ENCODE measurements around the gene LDB2.

The LDB2 gene

GRCh38 chr4:16884673-16885460 is 13.6 kb downstream of the LDB2 start:
- TF ChIP-seq ZFX (IDR thresholded peaks at IDR 0.05; ENCODE audit: borderline replicate concordance) (no peak), CTCF (IDR thresholded peaks at IDR 0.05) (peak; percentile 23; the same call in 1 of the 2 replicates)
- H3K27ac ChIP-seq = no peak overlapping the region

GRCh38 chr4:16883806-16884205 is 14.6 kb downstream of the LDB2 start:
- H3K27ac ChIP-seq = no peak overlapping the region
- TF ChIP-seq CTCF (IDR thresholded peaks at IDR 0.05) = no peak
- TF ChIP-seq ZFX (IDR thresholded peaks at IDR 0.05; ENCODE audit: borderline replicate concordance) = no peak

- no peak overlapping the region for H3K27ac ChIP-seq
- TF ChIP-seq CTCF (IDR thresholded peaks at IDR 0.05) (no peak), ZFX (IDR thresholded peaks at IDR 0.05; ENCODE audit: borderline replicate concordance) (no peak)
These were observed 17.1 kb downstream of the LDB2 start for GRCh38 chr4:16881151-16881884.

GRCh38 chr4:16875487-16875886 is 23.0 kb downstream of the LDB2 start:
- TF ChIP-seq CTCF (IDR thresholded peaks at IDR 0.05) (no peak), ZFX (IDR thresholded peaks at IDR 0.05; ENCODE audit: borderline replicate concordance) (no peak)
- H3K27ac ChIP-seq = no peak overlapping the region

GRCh38 chr4:16869594-16870245 is 28.7 kb downstream of the LDB2 start:
- TF ChIP-seq CTCF (IDR thresholded peaks at IDR 0.05) (no peak), ZFX (IDR thresholded peaks at IDR 0.05; ENCODE audit: borderline replicate concordance) (no peak)
- no peak overlapping the region for H3K27ac ChIP-seq

GRCh38 chr4:16868674-16869073 is 29.8 kb downstream of the LDB2 start:
- TF ChIP-seq CTCF (IDR thresholded peaks at IDR 0.05) = no peak
- TF ChIP-seq ZFX (IDR thresholded peaks at IDR 0.05; ENCODE audit: borderline replicate concordance) = no peak

More at GRCh38 chr4:16868674-16869073, 29.8 kb downstream of the LDB2 start:
- no peak overlapping the region for H3K27ac ChIP-seq
